ENCODE measurements around the gene ANAPC1. TPM values are rescaled to one million over a fixed set of nuclear protein-coding genes. Genes with fewer than 3 reads are reported as not detected.
"Not testable (repeated sequence)": the region's sequence is repeated elsewhere in the genome, so short reads cannot be mapped to it uniquely, and the experiment has no call there.

Gene ANAPC1
- total RNA-seq, 4 donors from 2014 or later = 37.3 to 67.3 (median 51.4) TPM

- WGBS, 2 donors (ENCODE audit: low coverage in 1 of 2) = 92% methylated on average over 7 of the region's 8 CpGs; no CpG with 5 or more reads in 1 of the 2 donors
- H3K9me3 ChIP-seq; H3K4me1 ChIP-seq; H3K36me3 ChIP-seq; H3K27ac ChIP-seq; intact Hi-C loops (cut with DNase I; ENCODE audit: low total_unique reads); DNase-seq; in situ Hi-C loops (cut with MboI; ENCODE audit: low pct_ligation_motif_present in 1 of 4, low pct_unique_long_range_greater_than_20kb in 1 of 4, low sequenced_read_pairs in 3 of 4); H3K27me3 ChIP-seq; H3K4me3 ChIP-seq: not testable (repeated sequence)
These were observed 115.5 kb downstream of the ANAPC1 start for GRCh38 chr2:111768266-111769190.

- H3K9me3 ChIP-seq; H3K27ac ChIP-seq; H3K4me3 ChIP-seq; H3K27me3 ChIP-seq; in situ Hi-C loops (cut with MboI; ENCODE audit: low pct_ligation_motif_present in 1 of 4, low pct_unique_long_range_greater_than_20kb in 1 of 4, low sequenced_read_pairs in 3 of 4); DNase-seq; H3K36me3 ChIP-seq; H3K4me1 ChIP-seq; intact Hi-C loops (cut with DNase I; ENCODE audit: low total_unique reads): not testable (repeated sequence)
- 77% methylated on average over 4 of the region's 4 CpGs; no CpG with 5 or more reads in 1 of the 2 donors for WGBS, 2 donors (ENCODE audit: low coverage in 1 of 2)
These were observed 116.9 kb downstream of the ANAPC1 start for GRCh38 chr2:111767087-111767486.

GRCh38 chr2:111766295-111766694 lies 117.7 kb downstream of the ANAPC1 start:
- H3K27me3 ChIP-seq; H3K27ac ChIP-seq; H3K9me3 ChIP-seq; H3K4me3 ChIP-seq; intact Hi-C loops (cut with DNase I; ENCODE audit: low total_unique reads); DNase-seq; H3K4me1 ChIP-seq; H3K36me3 ChIP-seq; in situ Hi-C loops (cut with MboI; ENCODE audit: low pct_ligation_motif_present in 1 of 4, low pct_unique_long_range_greater_than_20kb in 1 of 4, low sequenced_read_pairs in 3 of 4): not testable (repeated sequence)
- WGBS, 2 donors (ENCODE audit: low coverage in 1 of 2) = 88% methylated on average over 1 of the region's 8 CpGs; no CpG with 5 or more reads in 1 of the 2 donors

GRCh38 chr2:111764151-111764550 lies 119.8 kb downstream of the ANAPC1 start:
- WGBS, 2 donors (ENCODE audit: low coverage in 1 of 2) = 95% methylated on average over 4 of the region's 4 CpGs; no CpG with 5 or more reads in 1 of the 2 donors
- intact Hi-C loops (cut with DNase I; ENCODE audit: low total_unique reads); in situ Hi-C loops (cut with MboI; ENCODE audit: low pct_ligation_motif_present in 1 of 4, low pct_unique_long_range_greater_than_20kb in 1 of 4, low sequenced_read_pairs in 3 of 4): not testable (repeated sequence)

GRCh38 chr2:111760697-111761284 lies 123.2 kb downstream of the ANAPC1 start:
- H3K9me3 ChIP-seq; in situ Hi-C loops (cut with MboI; ENCODE audit: low pct_ligation_motif_present in 1 of 4, low pct_unique_long_range_greater_than_20kb in 1 of 4, low sequenced_read_pairs in 3 of 4); H3K4me3 ChIP-seq; H3K36me3 ChIP-seq; H3K4me1 ChIP-seq; intact Hi-C loops (cut with DNase I; ENCODE audit: low total_unique reads); H3K27ac ChIP-seq; DNase-seq; H3K27me3 ChIP-seq: not testable (repeated sequence)
- WGBS, 2 donors (ENCODE audit: low coverage in 1 of 2) = 86% methylated on average over 4 of the region's 9 CpGs; no CpG with 5 or more reads in 1 of the 2 donors

More at GRCh38 chr2:111764151-111764550, 119.8 kb downstream of the ANAPC1 start:
- H3K9me3 ChIP-seq, DNase-seq, H3K27ac ChIP-seq, H3K4me3 ChIP-seq, H3K27me3 ChIP-seq, H3K4me1 ChIP-seq, H3K36me3 ChIP-seq: not testable (repeated sequence)

- intact Hi-C loops (cut with DNase I; ENCODE audit: low total_unique reads); H3K36me3 ChIP-seq; H3K27ac ChIP-seq; DNase-seq; H3K4me1 ChIP-seq; H3K9me3 ChIP-seq; H3K4me3 ChIP-seq; in situ Hi-C loops (cut with MboI; ENCODE audit: low pct_ligation_motif_present in 1 of 4, low pct_unique_long_range_greater_than_20kb in 1 of 4, low sequenced_read_pairs in 3 of 4); H3K27me3 ChIP-seq: not testable (repeated sequence)
- 60 to 82% methylated on average over 1 of the region's 3 CpGs for WGBS, 2 donors (ENCODE audit: low coverage in 1 of 2)
These were observed 131.5 kb downstream of the ANAPC1 start for GRCh38 chr2:111752533-111752932.

GRCh38 chr2:111750641-111751040 lies 133.4 kb downstream of the ANAPC1 start:
- DNase-seq; in situ Hi-C loops (cut with MboI; ENCODE audit: low pct_ligation_motif_present in 1 of 4, low pct_unique_long_range_greater_than_20kb in 1 of 4, low sequenced_read_pairs in 3 of 4); H3K36me3 ChIP-seq; H3K27me3 ChIP-seq; H3K9me3 ChIP-seq; H3K27ac ChIP-seq; intact Hi-C loops (cut with DNase I; ENCODE audit: low total_unique reads); H3K4me1 ChIP-seq; H3K4me3 ChIP-seq: not testable (repeated sequence)
- 53% methylated on average over 1 of the region's 1 CpG; no CpG with 5 or more reads in 1 of the 2 donors for WGBS, 2 donors (ENCODE audit: low coverage in 1 of 2)

- H3K36me3 ChIP-seq; H3K9me3 ChIP-seq; H3K4me3 ChIP-seq; H3K4me1 ChIP-seq; intact Hi-C loops (cut with DNase I; ENCODE audit: low total_unique reads); H3K27ac ChIP-seq; H3K27me3 ChIP-seq; in situ Hi-C loops (cut with MboI; ENCODE audit: low pct_ligation_motif_present in 1 of 4, low pct_unique_long_range_greater_than_20kb in 1 of 4, low sequenced_read_pairs in 3 of 4); DNase-seq: not testable (repeated sequence)
- WGBS, 2 donors (ENCODE audit: low coverage in 1 of 2) = 75% methylated on average over 2 of the region's 4 CpGs; no CpG with 5 or more reads in 1 of the 2 donors
These were observed 135.6 kb downstream of the ANAPC1 start for GRCh38 chr2:111748429-111748828.
